ENCODE results near the gene PDS5A. TPM values are rescaled to one million over a fixed set of nuclear protein-coding genes. Genes with fewer than 3 reads are reported as not detected.
A peak's percentile ranks its signal among the peaks of the same experiment; 100 is the strongest.

The PDS5A gene
- total and polyA plus RNA-seq, 2 of the 13 experiments (the other 11 are each of a cell fraction or from before 2014, with no cell fraction given) = 31.8 to 57.0 TPM

DNA sequence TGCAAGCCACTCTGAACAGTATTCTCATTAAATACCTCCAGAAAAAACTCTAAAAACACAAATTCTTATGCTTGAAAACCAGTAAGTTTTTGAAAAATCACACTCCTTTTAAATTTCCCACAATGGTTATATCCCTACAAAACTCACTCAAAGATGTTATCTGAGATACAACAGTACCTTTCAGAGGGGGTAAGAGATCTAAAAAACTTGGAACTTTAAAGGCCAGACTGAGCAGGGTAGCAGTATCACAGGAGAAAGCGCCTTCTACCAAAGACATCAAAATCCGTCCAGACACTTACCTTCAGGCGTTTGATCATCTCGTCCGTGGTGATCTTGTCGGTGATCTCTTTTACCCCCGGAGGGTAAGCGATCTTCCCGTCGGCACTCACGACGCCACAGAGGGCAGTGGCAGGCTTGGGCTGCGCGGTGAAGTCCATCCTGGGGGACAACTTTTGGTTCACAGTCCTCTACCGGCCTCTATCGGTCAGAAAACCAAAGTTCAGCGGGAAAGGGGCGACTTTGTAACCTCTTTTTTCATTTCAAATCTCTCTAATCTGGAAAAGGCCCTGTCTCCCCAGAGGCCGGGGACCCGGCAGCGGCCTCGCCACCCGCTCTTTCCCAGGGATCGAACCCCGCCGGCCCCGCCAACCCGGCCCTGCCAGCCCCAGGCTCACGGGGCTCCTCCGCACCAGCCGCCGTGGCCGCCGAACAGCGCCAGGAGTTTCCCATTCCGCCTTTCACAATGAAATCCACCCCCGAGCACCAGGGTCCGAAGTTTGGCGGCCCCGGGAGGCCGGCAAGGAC, 1.4 kb downstream of the PDS5A start (continued):
- TF ChIP-seq, protein P1, sequence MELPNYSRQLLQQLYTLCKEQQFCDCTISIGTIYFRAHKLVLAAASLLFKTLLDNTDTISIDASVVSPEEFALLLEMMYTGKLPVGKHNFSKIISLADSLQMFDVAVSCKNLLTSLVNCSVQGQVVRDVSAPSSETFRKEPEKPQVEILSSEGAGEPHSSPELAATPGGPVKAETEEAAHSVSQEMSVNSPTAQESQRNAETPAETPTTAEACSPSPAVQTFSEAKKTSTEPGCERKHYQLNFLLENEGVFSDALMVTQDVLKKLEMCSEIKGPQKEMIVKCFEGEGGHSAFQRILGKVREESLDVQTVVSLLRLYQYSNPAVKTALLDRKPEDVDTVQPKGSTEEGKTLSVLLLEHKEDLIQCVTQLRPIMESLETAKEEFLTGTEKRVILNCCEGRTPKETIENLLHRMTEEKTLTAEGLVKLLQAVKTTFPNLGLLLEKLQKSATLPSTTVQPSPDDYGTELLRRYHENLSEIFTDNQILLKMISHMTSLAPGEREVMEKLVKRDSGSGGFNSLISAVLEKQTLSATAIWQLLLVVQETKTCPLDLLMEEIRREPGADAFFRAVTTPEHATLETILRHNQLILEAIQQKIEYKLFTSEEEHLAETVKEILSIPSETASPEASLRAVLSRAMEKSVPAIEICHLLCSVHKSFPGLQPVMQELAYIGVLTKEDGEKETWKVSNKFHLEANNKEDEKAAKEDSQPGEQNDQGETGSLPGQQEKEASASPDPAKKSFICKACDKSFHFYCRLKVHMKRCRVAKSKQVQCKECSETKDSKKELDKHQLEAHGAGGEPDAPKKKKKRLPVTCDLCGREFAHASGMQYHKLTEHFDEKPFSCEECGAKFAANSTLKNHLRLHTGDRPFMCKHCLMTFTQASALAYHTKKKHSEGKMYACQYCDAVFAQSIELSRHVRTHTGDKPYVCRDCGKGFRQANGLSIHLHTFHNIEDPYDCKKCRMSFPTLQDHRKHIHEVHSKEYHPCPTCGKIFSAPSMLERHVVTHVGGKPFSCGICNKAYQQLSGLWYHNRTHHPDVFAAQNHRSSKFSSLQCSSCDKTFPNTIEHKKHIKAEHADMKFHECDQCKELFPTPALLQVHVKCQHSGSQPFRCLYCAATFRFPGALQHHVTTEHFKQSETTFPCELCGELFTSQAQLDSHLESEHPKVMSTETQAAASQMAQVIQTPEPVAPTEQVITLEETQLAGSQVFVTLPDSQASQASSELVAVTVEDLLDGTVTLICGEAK (IDR thresholded peaks at IDR 0.05) = no peak
- TF ChIP-seq, protein P1 (CRISPR knock-in tag; IDR thresholded peaks at IDR 0.05) = peak; percentile 63; the same call in 1 of the 2 replicates
- TF ChIP-seq ASH2L (IDR thresholded peaks at IDR 0.05; ENCODE audit: insufficient read length, low read depth, low read length) (peak; percentile 82), SOX6 (IDR thresholded peaks at IDR 0.05) (no peak), SOX6 (CRISPR knock-in tag; IDR thresholded peaks at IDR 0.05) (peak; percentile 29; the same call in 1 of the 2 replicates), CENPX (CRISPR knock-in tag; IDR thresholded peaks at IDR 0.05) (no peak), ZNF224 (CRISPR knock-in tag; IDR thresholded peaks at IDR 0.05) (peak; percentile 45; the same call in 1 of the 2 replicates), ZNF333 (CRISPR knock-in tag; IDR thresholded peaks at IDR 0.05; ENCODE audit: borderline replicate concordance) (peak; percentile 43; the same call in 1 of the 2 replicates), ZNF331 (CRISPR knock-in tag; IDR thresholded peaks at IDR 0.05) (0 out of 2 replicates have a peak, but pooled peaks have one; percentile 16), KAT7 (CRISPR knock-in tag; IDR thresholded peaks at IDR 0.05; ENCODE audit: borderline replicate concordance) (0 out of 2 replicates have a peak, but pooled peaks have one; percentile 65), KLF6 (CRISPR knock-in tag; IDR thresholded peaks at IDR 0.05) (peak; percentile 34; the same call in 1 of the 2 replicates), MEF2D (CRISPR knock-in tag; IDR thresholded peaks at IDR 0.05) (no peak)
- TF ChIP-seq, protein P2, sequence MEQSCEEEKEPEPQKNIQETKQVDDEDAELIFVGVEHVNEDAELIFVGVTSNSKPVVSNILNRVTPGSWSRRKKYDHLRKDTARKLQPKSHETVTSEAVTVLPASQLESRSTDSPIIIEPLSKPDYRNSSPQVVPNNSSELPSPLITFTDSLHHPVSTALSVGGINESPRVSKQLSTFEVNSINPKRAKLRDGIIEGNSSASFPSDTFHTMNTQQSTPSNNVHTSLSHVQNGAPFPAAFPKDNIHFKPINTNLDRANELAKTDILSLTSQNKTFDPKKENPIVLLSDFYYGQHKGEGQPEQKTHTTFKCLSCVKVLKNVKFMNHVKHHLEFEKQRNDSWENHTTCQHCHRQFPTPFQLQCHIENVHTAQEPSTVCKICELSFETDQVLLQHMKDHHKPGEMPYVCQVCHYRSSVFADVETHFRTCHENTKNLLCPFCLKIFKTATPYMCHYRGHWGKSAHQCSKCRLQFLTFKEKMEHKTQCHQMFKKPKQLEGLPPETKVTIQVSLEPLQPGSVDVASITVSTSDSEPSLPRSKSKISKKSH (CRISPR knock-in tag; IDR thresholded peaks at IDR 0.05; ENCODE audit: borderline replicate concordance) = 0 out of 2 replicates have a peak, but pooled peaks have one; percentile 62
- TF ChIP-seq, protein P3, sequence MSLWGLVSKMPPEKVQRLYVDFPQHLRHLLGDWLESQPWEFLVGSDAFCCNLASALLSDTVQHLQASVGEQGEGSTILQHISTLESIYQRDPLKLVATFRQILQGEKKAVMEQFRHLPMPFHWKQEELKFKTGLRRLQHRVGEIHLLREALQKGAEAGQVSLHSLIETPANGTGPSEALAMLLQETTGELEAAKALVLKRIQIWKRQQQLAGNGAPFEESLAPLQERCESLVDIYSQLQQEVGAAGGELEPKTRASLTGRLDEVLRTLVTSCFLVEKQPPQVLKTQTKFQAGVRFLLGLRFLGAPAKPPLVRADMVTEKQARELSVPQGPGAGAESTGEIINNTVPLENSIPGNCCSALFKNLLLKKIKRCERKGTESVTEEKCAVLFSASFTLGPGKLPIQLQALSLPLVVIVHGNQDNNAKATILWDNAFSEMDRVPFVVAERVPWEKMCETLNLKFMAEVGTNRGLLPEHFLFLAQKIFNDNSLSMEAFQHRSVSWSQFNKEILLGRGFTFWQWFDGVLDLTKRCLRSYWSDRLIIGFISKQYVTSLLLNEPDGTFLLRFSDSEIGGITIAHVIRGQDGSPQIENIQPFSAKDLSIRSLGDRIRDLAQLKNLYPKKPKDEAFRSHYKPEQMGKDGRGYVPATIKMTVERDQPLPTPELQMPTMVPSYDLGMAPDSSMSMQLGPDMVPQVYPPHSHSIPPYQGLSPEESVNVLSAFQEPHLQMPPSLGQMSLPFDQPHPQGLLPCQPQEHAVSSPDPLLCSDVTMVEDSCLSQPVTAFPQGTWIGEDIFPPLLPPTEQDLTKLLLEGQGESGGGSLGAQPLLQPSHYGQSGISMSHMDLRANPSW (CRISPR knock-in tag; IDR thresholded peaks at IDR 0.05; ENCODE audit: borderline replicate concordance) = peak; percentile 16; the same call in 1 of the 2 replicates

Measured in HepG2 (cell line).